ENCODE results near the gene NDFIP1.

- TF ChIP-seq POLR2A (IDR thresholded peaks at IDR 0.05; ENCODE audit: low read length) (no peak), GATA1 (IDR thresholded peaks at IDR 0.05; ENCODE audit: low read depth, low read length) (no peak)
Observed at GRCh38 chr5:142202282-142202681, 93.7 kb downstream of the NDFIP1 start.
